ENCODE measurements around the gene SHH. TPM values are rescaled to one million over a fixed set of nuclear protein-coding genes. Genes with fewer than 3 reads are reported as not detected.

The SHH gene
- total and polyA plus RNA-seq, 9 donors: 0.33 to 0.48 TPM; not detected in 7

GRCh38 chr7:155763122-155763521, 49.1 kb downstream of the SHH start:
- intact Hi-C loops (cut with DNase I): loop anchor here in 3 of 4 donors (10.0 kb wide), 2 partner anchors 158 to 168 kb away; no protein-coding TSS in a partner anchor
- WGBS, 3 donors: 91 to 96% (median 94%) methylated on average over 10 of the region's 10 CpGs
- Histone ChIP-seq H3K27ac (no peak overlapping the region), H3K4me3 (no peak overlapping the region), H3K36me3 (no peaks in the 10 kb centered on the region), H3K27me3 (no peaks in the 10 kb centered on the region), H3K9me3 (no peaks in the 10 kb centered on the region), H3K4me1 (ENCODE audit: insufficient read depth) (no peaks in the 10 kb centered on the region)
- DNase-seq: no peak
- TF ChIP-seq, protein P1, sequence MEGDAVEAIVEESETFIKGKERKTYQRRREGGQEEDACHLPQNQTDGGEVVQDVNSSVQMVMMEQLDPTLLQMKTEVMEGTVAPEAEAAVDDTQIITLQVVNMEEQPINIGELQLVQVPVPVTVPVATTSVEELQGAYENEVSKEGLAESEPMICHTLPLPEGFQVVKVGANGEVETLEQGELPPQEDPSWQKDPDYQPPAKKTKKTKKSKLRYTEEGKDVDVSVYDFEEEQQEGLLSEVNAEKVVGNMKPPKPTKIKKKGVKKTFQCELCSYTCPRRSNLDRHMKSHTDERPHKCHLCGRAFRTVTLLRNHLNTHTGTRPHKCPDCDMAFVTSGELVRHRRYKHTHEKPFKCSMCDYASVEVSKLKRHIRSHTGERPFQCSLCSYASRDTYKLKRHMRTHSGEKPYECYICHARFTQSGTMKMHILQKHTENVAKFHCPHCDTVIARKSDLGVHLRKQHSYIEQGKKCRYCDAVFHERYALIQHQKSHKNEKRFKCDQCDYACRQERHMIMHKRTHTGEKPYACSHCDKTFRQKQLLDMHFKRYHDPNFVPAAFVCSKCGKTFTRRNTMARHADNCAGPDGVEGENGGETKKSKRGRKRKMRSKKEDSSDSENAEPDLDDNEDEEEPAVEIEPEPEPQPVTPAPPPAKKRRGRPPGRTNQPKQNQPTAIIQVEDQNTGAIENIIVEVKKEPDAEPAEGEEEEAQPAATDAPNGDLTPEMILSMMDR (IDR thresholded peaks at IDR 0.05): no peak
- no peak for TF ChIP-seq POLR2A (IDR thresholded peaks at IDR 0.05)
- TF ChIP-seq EP300 (IDR thresholded peaks at IDR 0.05): no peak

DNA sequence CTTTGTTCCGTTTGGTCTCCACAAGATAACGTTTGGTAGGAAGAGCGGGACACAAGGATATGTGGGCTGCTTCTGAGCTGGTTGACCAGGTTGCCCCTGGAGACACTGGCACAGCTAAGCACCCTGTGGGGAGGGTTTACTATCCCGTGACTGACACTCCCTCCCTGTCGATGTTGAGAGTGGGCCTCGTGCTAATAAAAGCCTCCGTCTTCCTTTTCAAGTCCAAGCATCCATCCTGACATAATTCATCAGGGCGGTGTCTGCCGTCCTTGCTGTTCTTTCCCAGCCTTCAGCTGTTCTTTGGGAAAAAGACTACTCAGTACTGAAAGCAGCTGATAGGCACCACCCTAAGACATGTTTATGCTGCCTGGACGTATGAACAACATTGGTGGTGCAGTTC, 49.6 kb downstream of the SHH start:
- no peak overlapping the region for H3K4me3 ChIP-seq
- H3K9me3 ChIP-seq: no peaks in the 10 kb centered on the region
- H3K27ac ChIP-seq: no peak overlapping the region
- intact Hi-C loops (cut with DNase I): loop anchor here in 3 of 4 donors (10.0 kb wide), 2 partner anchors 158 to 168 kb away; no protein-coding TSS in a partner anchor
- no peaks in the 10 kb centered on the region for H3K36me3 ChIP-seq
- no peak for DNase-seq
- TF ChIP-seq EP300 (IDR thresholded peaks at IDR 0.05) (no peak), POLR2A (IDR thresholded peaks at IDR 0.05) (no peak)
- TF ChIP-seq, protein P1 (IDR thresholded peaks at IDR 0.05): no peak
- 61 to 74% (median 71%) methylated on average over 10 of the region's 10 CpGs for WGBS, 3 donors
- H3K4me1 ChIP-seq (ENCODE audit: insufficient read depth): no peaks in the 10 kb centered on the region
- no peaks in the 10 kb centered on the region for H3K27me3 ChIP-seq

DNA sequence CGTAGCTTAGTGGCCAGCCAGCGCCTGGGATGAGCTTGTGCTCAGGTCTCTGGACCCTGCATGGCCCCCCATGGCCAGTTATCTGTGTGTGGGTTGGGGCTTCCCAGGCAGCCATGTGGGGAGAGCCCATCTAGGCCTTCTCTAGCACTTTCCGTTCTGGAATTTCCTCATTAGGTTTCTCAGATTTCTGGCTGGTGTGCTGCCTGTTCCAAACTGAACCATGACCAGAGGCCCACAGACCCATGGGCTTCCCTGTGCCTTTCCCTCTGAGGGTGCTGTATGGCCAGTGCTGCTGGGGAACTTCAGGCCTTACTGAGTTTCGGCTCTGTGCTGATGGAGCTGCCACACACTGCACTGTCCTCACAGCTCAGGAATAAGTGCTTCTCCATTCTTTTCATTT, 50.2 kb downstream of the SHH start:
- intact Hi-C loops (cut with DNase I): loop anchor here in 3 of 4 donors (10.0 kb wide), 2 partner anchors 157 to 167 kb away; no protein-coding TSS in a partner anchor
- no peaks in the 10 kb centered on the region for H3K36me3 ChIP-seq
- H3K27me3 ChIP-seq: no peaks in the 10 kb centered on the region
- TF ChIP-seq POLR2A (IDR thresholded peaks at IDR 0.05) (no peak), EP300 (IDR thresholded peaks at IDR 0.05) (no peak)
- TF ChIP-seq, protein P1 (IDR thresholded peaks at IDR 0.05): no peak
- no peaks in the 10 kb centered on the region for H3K9me3 ChIP-seq
- WGBS, 3 donors: 88 to 94% (median 93%) methylated on average over 4 of the region's 4 CpGs
- H3K4me3 ChIP-seq: no peak overlapping the region
- H3K27ac ChIP-seq: no peak overlapping the region
- H3K4me1 ChIP-seq (ENCODE audit: insufficient read depth): no peaks in the 10 kb centered on the region
- no peak for DNase-seq

GRCh38 chr7:155761162-155761561, 51.1 kb downstream of the SHH start:
- WGBS, 3 donors: 95% methylated on average over 5 of the region's 5 CpGs
- Histone ChIP-seq H3K4me3 (no peak overlapping the region), H3K4me1 (ENCODE audit: insufficient read depth) (no peaks in the 10 kb centered on the region), H3K27ac (no peak overlapping the region), H3K9me3 (no peaks in the 10 kb centered on the region), H3K27me3 (no peaks in the 10 kb centered on the region), H3K36me3 (no peaks in the 10 kb centered on the region)
- DNase-seq: no peak
- no peak for TF ChIP-seq POLR2A (IDR thresholded peaks at IDR 0.05)
- TF ChIP-seq, protein P1 (IDR thresholded peaks at IDR 0.05): no peak
- no peak for TF ChIP-seq EP300 (IDR thresholded peaks at IDR 0.05)
- intact Hi-C loops (cut with DNase I): loop anchor here in 3 of 4 donors (10.0 kb wide), 2 partner anchors 156 to 166 kb away; no protein-coding TSS in a partner anchor
